GM12872 (cell line): ENCODE measurements around the gene DPM3.

Source experiments
- CTCF ChIP-seq: IDR thresholded peaks from 3 replicates; pipeline ENCODE4 v1.5.1; 2011; ENCODE audit warnings: low read depth, mild to moderate bottlenecking, low read length, moderate library complexity; ENCODE audit not compliant: insufficient read depth

Gene DPM3

GRCh38 chr1:155184835-155185782, 44.8 kb upstream of the DPM3 start:
- TF ChIP-seq CTCF = peak; percentile 58

- no peak for TF ChIP-seq CTCF
Observed at GRCh38 chr1:155184351-155184811, 44.0 kb upstream of the DPM3 start.

- no peak for TF ChIP-seq CTCF
Observed at GRCh38 chr1:155183775-155184221, 43.5 kb upstream of the DPM3 start.

- TF ChIP-seq CTCF = no peak
Observed at GRCh38 chr1:155182052-155182550, 41.8 kb upstream of the DPM3 start.

- no peak for TF ChIP-seq CTCF
Observed at GRCh38 chr1:155181371-155182051, 41.2 kb upstream of the DPM3 start.

GRCh38 chr1:155179112-155180031, 39.0 kb upstream of the DPM3 start:
- no peak for TF ChIP-seq CTCF
